Liver (tissue), 9 donors: ENCODE measurements around the gene MOCS3. TPM values are rescaled to one million over a fixed set of nuclear protein-coding genes. Genes with fewer than 3 reads are reported as not detected.

ENCODE experiments used
- DNase-seq: peaks from one replicate; pipeline ENCODE4 v3.0.0-alpha.2; 2017; ENCODE audit warnings: low spot score
- H3K27ac ChIP-seq, 2 donors: one replicate each; pipeline ENCODE4 v1.7.0; 2013; ENCODE audit warnings: inconsistent platforms in 2 of 2, low read length in 2 of 2, control low read depth in 1 of 2, low read depth in 1 of 2, mild to moderate bottlenecking in 1 of 2
- H3K27me3 ChIP-seq, 4 donors: one replicate each; pipeline versions ENCODE4 v1.6.1 to v1.7.0; 2013; ENCODE audit warnings: low read length in 3 of 4, inconsistent platforms in 1 of 4, mild to moderate bottlenecking in 1 of 4, moderate library complexity in 1 of 4; ENCODE audit not compliant: control insufficient read depth in 4 of 4, insufficient read depth in 4 of 4
- H3K36me3 ChIP-seq, 4 donors: one replicate each; pipeline versions ENCODE4 v1.6.1 to v1.7.0; 2013; ENCODE audit warnings: low read length in 3 of 4, mild to moderate bottlenecking in 3 of 4, low read depth in 1 of 4, moderate library complexity in 1 of 4; ENCODE audit not compliant: control insufficient read depth in 4 of 4, insufficient read depth in 3 of 4
- H3K4me1 ChIP-seq, 4 donors: one replicate each; pipeline versions ENCODE4 v1.6.1 to v1.7.0; 2013; ENCODE audit warnings: low read length in 3 of 4, mild to moderate bottlenecking in 3 of 4, moderate library complexity in 1 of 4; ENCODE audit not compliant: control insufficient read depth in 4 of 4, insufficient read depth in 4 of 4
- H3K4me3 ChIP-seq, 3 donors: one replicate each; pipeline versions ENCODE4 v1.6.1 to v1.7.0; 2013; ENCODE audit warnings: low read length in 3 of 3, control low read depth in 1 of 3, low read depth in 1 of 3, mild to moderate bottlenecking in 1 of 3
- H3K9ac ChIP-seq, 2 donors: one replicate each; pipeline ENCODE4 v1.7.0; 2013; ENCODE audit warnings: low read length in 2 of 2, mild to moderate bottlenecking in 2 of 2, moderate library complexity in 2 of 2, control low read depth in 1 of 2, low read depth in 1 of 2
- H3K9me3 ChIP-seq, 4 donors: one replicate each; pipeline versions ENCODE4 v1.6.1 to v1.7.0; 2013; ENCODE audit warnings: low read length in 3 of 4; ENCODE audit not compliant: control insufficient read depth in 4 of 4
- ATF3 ChIP-seq: IDR thresholded peaks from 2 replicates; pipeline ENCODE4 v1.6.1; 2016; ENCODE audit warnings: antibody characterized with exemption
- CTCF ChIP-seq: fragments of 150-350 bp; IDR thresholded peaks from 2 replicates; pipeline ENCODE4 v1.5.1; 2017; ENCODE audit warnings: improper control_type of control experiment, low read depth, low read length; ENCODE audit not compliant: missing input control
- EGR1 ChIP-seq, 2 donors: IDR thresholded peaks; 2 replicates each; pipeline ENCODE4 v1.6.1; 2016 to 2018; ENCODE audit warnings: antibody characterized with exemption in 2 of 2, low read depth in 2 of 2
- FOXA1 ChIP-seq: IDR thresholded peaks from 2 replicates; pipeline ENCODE4 v1.6.1; 2016; ENCODE audit warnings: antibody characterized with exemption
- FOXA2 ChIP-seq: IDR thresholded peaks from 2 replicates; pipeline ENCODE4 v1.6.1; 2016; ENCODE audit warnings: antibody characterized with exemption
- GABPA ChIP-seq, 2 donors: IDR thresholded peaks in 1 of 2; conservative IDR thresholded peaks in 1 of 2; 2 replicates each; pipeline ENCODE4 v1.6.1; 2016; ENCODE audit warnings: antibody characterized with exemption in 2 of 2, mild to moderate bottlenecking in 1 of 2, moderate library complexity in 1 of 2
- HNF4A ChIP-seq, 2 donors: conservative IDR thresholded peaks; 2 replicates each; pipeline ENCODE4 v1.6.1; 2016; ENCODE audit warnings: antibody characterized with exemption in 2 of 2, mild to moderate bottlenecking in 2 of 2
- HNF4G ChIP-seq: IDR thresholded peaks from 2 replicates; pipeline ENCODE4 v1.6.1; 2016; ENCODE audit warnings: antibody characterized with exemption
- JUND ChIP-seq, 2 donors: IDR thresholded peaks; 2 replicates each; pipeline ENCODE4 v1.6.1; 2016; ENCODE audit warnings: antibody characterized with exemption in 2 of 2
- MAX ChIP-seq: IDR thresholded peaks from 2 replicates; pipeline ENCODE4 v1.6.1; 2016; ENCODE audit warnings: antibody characterized with exemption
- NR2F2 ChIP-seq: IDR thresholded peaks from 2 replicates; pipeline ENCODE4 v1.6.1; 2016; ENCODE audit warnings: antibody characterized with exemption
- RAD21 ChIP-seq, 2 donors: IDR thresholded peaks; 2 replicates each; pipeline ENCODE4 v1.6.1; 2016; ENCODE audit warnings: antibody characterized with exemption in 2 of 2, mild to moderate bottlenecking in 2 of 2
- REST ChIP-seq: IDR thresholded peaks from 2 replicates; pipeline ENCODE4 v1.6.1; 2016; ENCODE audit warnings: antibody characterized with exemption, mild to moderate bottlenecking
- RXRA ChIP-seq, 2 donors: IDR thresholded peaks; 2 replicates each; pipeline ENCODE4 v1.6.1; 2017 to 2018; ENCODE audit warnings: antibody characterized with exemption in 2 of 2, mild to moderate bottlenecking in 1 of 2
- SP1 ChIP-seq: IDR thresholded peaks from 2 replicates; pipeline ENCODE4 v1.6.1; 2018; ENCODE audit warnings: antibody characterized with exemption, mild to moderate bottlenecking
- TAF1 ChIP-seq: conservative IDR thresholded peaks from 2 replicates; pipeline ENCODE4 v1.6.1; 2016; ENCODE audit warnings: antibody characterized with exemption, mild to moderate bottlenecking
- YY1 ChIP-seq: IDR thresholded peaks from 2 replicates; pipeline ENCODE4 v1.6.1; 2016; ENCODE audit warnings: antibody characterized with exemption, mild to moderate bottlenecking
- ZBTB33 ChIP-seq: IDR thresholded peaks from 2 replicates; pipeline ENCODE4 v1.6.1; 2016; ENCODE audit warnings: antibody characterized with exemption
- WGBS: extraction: QIAGEN DNeasy Blood & Tissue Kit; methylation state at CpG from one replicate; pipeline ENCODE4 v1.1.7; 2013; 5-methylcytosine and 5-hydroxymethylcytosine counted together
- polyA plus RNA-seq, 2 donors: library from polyadenylated mRNA; stranded (reverse) in 1 of 2; unstranded in 1 of 2; fragments of 200-250 nt in 1 of 2; fragments of >200 nt in 1 of 2; fragmentation: Nextera tagmentation in 1 of 2; extraction: Ambion mirVana in 1 of 2; gene quantifications; one replicate each; pipeline versions ENCODE4 v1.2.1 to v1.2.3, GENCODE V29; 2013 to 2015
- total RNA-seq, 2 donors: library from RNA; depleted of rRNA; stranded (reverse); fragments of >200 nt; gene quantifications; one replicate each; pipeline ENCODE4 v1.2.3, GENCODE V29; 2014
- donor health status: healthy.
- donor health status: healthy.
- donor health status: healthy.
- donor health status: healthy.
- donor health status: healthy.

MOCS3 gene
- 1 to 10 TPM; 4.0 to 4.3 TPM for total RNA-seq
- polyA plus RNA-seq, result 1 to 10 TPM; 1.7 to 2.4 TPM

- peak; percentile 78 for DNase-seq
- H3K36me3 ChIP-seq, result peaks cover 3 to 8% (median 7%) of the 10 kb centered on the region in 4 donors
- H3K27ac ChIP-seq, result peak within 1 kb of the TSS; percentile 75 to 91
- peak within 1 kb of the TSS; percentile 76 to 97 (median 97) for H3K4me3 ChIP-seq
- peaks cover 8 to 42% (median 30%) of the 10 kb centered on the region in 4 donors for H3K4me1 ChIP-seq
- 2% methylated on average over 67 of the region's 67 CpGs for WGBS
- H3K9ac ChIP-seq, result peak within 1 kb of the TSS; percentile 57 to 92
- H3K9me3 ChIP-seq, result peaks cover 0 to 3% (median 0%) of the 10 kb centered on the region in 4 donors
- no peaks in the 10 kb centered on the region for H3K27me3 ChIP-seq
- TF ChIP-seq EGR1 (IDR thresholded peaks at IDR 0.05; ENCODE audit: low read depth in 2 of 2) (peak in 1 of 2 donors; percentile 37), JUND (IDR thresholded peaks at IDR 0.05) (peak; percentile 22 to 35), ATF3 (no peak), REST (peak; percentile 5), FOXA2 (no peak), MAX (peak; percentile 91), HNF4G (no peak), ZBTB33 (peak; percentile 45), FOXA1 (peak; percentile 11), NR2F2 (peak; percentile 58), HNF4A (conservative IDR thresholded peaks at IDR 0.05) (no peak), RXRA (IDR thresholded peaks at IDR 0.05) (no peak), YY1 (peak; percentile 95), CTCF (no peak), GABPA (IDR thresholded peaks at IDR 0.05 in 1 of 2, conservative IDR thresholded peaks at IDR 0.05 in 1 of 2) (peak; percentile 98 to 99), TAF1 (no peak), RAD21 (IDR thresholded peaks at IDR 0.05) (no peak), SP1 (peak; percentile 34)
Observed at GRCh38 chr20:50958615-50959542, at the start of gene MOCS3. TSS of gene MOCS3 (plus strand) at chr20:50958818. CDS start at chr20:50958843, 25 bp downstream.
